ENCODE measurements around the gene ZNF821. TPM values are rescaled to one million over a fixed set of nuclear protein-coding genes. Genes with fewer than 3 reads are reported as not detected.

ZNF821 gene
- total and polyA plus RNA-seq, 2 of the 8 experiments (the other 6 are each of a cell fraction or from before 2014, with no cell fraction given) = 9.5 to 14.1 TPM

DNA sequence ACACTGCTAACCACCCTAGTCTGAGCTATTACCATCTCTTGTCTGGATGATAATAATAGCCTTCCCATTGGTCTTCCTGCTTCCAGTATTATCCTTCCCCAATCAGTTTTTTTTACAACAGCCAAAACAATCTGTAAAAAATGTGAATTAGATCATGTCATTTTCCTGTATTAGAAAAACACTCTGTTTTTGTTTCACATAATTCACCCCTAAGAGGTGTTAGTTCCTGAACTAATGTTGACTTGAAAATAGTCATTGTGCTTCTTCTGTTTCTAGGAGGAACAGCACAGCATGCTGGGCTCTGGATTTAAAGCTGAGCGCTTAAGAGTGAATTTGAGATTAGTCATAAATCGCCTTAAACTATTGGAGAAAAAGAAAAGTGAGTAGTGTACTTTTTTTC lies 31.4 kb upstream of the ZNF821 start:
- no peak overlapping the region for H3K56ac ChIP-seq (replicated peaks; ENCODE audit: insufficient read length, low read depth, low read length)
- H2BK20ac ChIP-seq (ENCODE audit: low read length) = no peak overlapping the region
- H2AK5ac ChIP-seq (ENCODE audit: low read depth, low read length) = no peak overlapping the region
- no peak overlapping the region for H2BK12ac ChIP-seq (ENCODE audit: low read depth, low read length)
- H4K8ac ChIP-seq (ENCODE audit: extremely low read depth, insufficient read depth, low read length) = no peak overlapping the region
- no peak overlapping the region for H3K14ac ChIP-seq (ENCODE audit: insufficient read length)
- H4K5ac ChIP-seq (ENCODE audit: insufficient read length, low read depth, low read length) = no peak overlapping the region
- H3K9ac ChIP-seq (replicated peaks in 1 of 4; ENCODE audit: extremely low read depth in 1 of 4, low read depth in 3 of 4, low read length in 3 of 4) = no peak overlapping the region
- peaks cover 0 to 2% (median 0%) of the 10 kb centered on the region in 4 experiments; a peak in 3 of 7 replicates for H3K4me1 ChIP-seq (replicated peaks in 1 of 4; ENCODE audit: control insufficient read depth in 3 of 4, insufficient read depth in 4 of 4, low read length in 3 of 4)
- no peaks in the 10 kb centered on the region for H3K23me2 ChIP-seq (ENCODE audit: low read depth, low read length)
- no peak overlapping the region for H3K4me2 ChIP-seq (ENCODE audit: insufficient read depth in 1 of 2, low read depth in 2 of 2, low read length in 2 of 2)
- no peak overlapping the region for H2BK120ac ChIP-seq (replicated peaks; ENCODE audit: low read depth, low read length)
- no peak overlapping the region for H3K23ac ChIP-seq (ENCODE audit: insufficient read length)
- peaks cover 15 to 61% (median 29%) of the 10 kb centered on the region in 4 experiments; a peak in 7 of 8 replicates for H3K36me3 ChIP-seq (ENCODE audit: control insufficient read depth in 2 of 4, insufficient read depth in 4 of 4, low read length in 3 of 4)
- FAIRE-seq (no peak), DNase-seq (ENCODE audit: low read depth in 1 of 2, low spot score in 2 of 2) (no peak)
- 93% methylated on average over 2 of the region's 2 CpGs; no CpG with 5 or more reads in 1 of the 2 experiments for WGBS, 2 experiments (ENCODE audit: extremely low coverage in 1 of 2, insufficient coverage in 1 of 2, insufficient read length in 1 of 2, insufficient replicate concordance in 2 of 2, low coverage in 1 of 2, low lambda C conversion rate in 2 of 2, missing lambda C conversion rate in 1 of 2)
- peaks cover 3% of the 10 kb centered on the region for H3K79me1 ChIP-seq (ENCODE audit: low read depth, low read length)
- H4K20me1 ChIP-seq (replicated peaks in 1 of 2; ENCODE audit: control insufficient read depth in 1 of 2, insufficient read depth in 2 of 2, low read length in 2 of 2) = peaks cover 12 to 24% of the 10 kb centered on the region in 2 experiments
- no peaks in the 10 kb centered on the region for H3K9me3 ChIP-seq (ENCODE audit: insufficient read depth in 2 of 2, low read depth in 1 of 2, low read length in 1 of 2)
- H3K18ac ChIP-seq (ENCODE audit: extremely low read depth, low read length) = no peak overlapping the region
- ChIA-PET POLR2A (ENCODE audit: partially characterized antibody) (interaction anchor here (0.6 to 2.1 kb wide), 4 partner anchors 19 to 35 kb away, joined by 3 to 9 read pairs (median 4); partner anchors contain the start of gene IST1), CTCF (ENCODE audit: partially characterized antibody) (interaction anchor here (1.0 kb wide), 1 partner anchor 40 kb away, joined by 3 read pairs; no protein-coding TSS in a partner anchor)
- H3K4ac ChIP-seq (replicated peaks; ENCODE audit: insufficient read length, low read depth, low read length) = no peak overlapping the region
- H3K4me3 ChIP-seq (ENCODE audit: extremely low read depth in 1 of 4, insufficient read depth in 2 of 4, low read depth in 3 of 4, low read length in 4 of 4) = no peak overlapping the region
- no peak overlapping the region for H2BK5ac ChIP-seq (ENCODE audit: low read depth, low read length)
- H4K91ac ChIP-seq (replicated peaks; ENCODE audit: insufficient read length, low read length) = no peak overlapping the region
- no peaks in the 10 kb centered on the region for H3K27me3 ChIP-seq (replicated peaks in 1 of 4; ENCODE audit: control insufficient read depth in 3 of 4, extremely low read depth in 1 of 4, insufficient read depth in 3 of 4, low read length in 3 of 4)
- H2AFZ ChIP-seq (ENCODE audit: low read length) = no peak overlapping the region
- H3K79me2 ChIP-seq (ENCODE audit: control insufficient read depth in 1 of 2, insufficient read depth in 2 of 2, low read length in 2 of 2) = peaks cover 40 to 100% of the 10 kb centered on the region in 2 experiments
- no peak overlapping the region for H3K27ac ChIP-seq (ENCODE audit: low read depth, low read length)
- no peak overlapping the region for H2BK15ac ChIP-seq (ENCODE audit: low read length)
- no peak for TF ChIP-seq GTF2F1 (IDR thresholded peaks at IDR 0.05; ENCODE audit: borderline replicate concordance, low read depth, low read length)
- TF ChIP-seq RXRA (IDR thresholded peaks at IDR 0.05; ENCODE audit: insufficient read depth, low read depth, low read length) = no peak
- no peak for TF ChIP-seq BCL11A (IDR thresholded peaks at IDR 0.05; ENCODE audit: low read depth in 2 of 2, low read length in 2 of 2)
- no peak for TF ChIP-seq POLR2A (IDR thresholded peaks at IDR 0.05; ENCODE audit: control extremely low read depth in 1 of 2, low read depth in 2 of 2, low read length in 2 of 2)
- no peak for TF ChIP-seq CBX8 (IDR thresholded peaks at IDR 0.05; ENCODE audit: borderline replicate concordance, low read depth, low read length)
- TF ChIP-seq ZNF274 (IDR thresholded peaks at IDR 0.05; ENCODE audit: borderline replicate concordance, extremely low read depth, low read length) = no peak
- TF ChIP-seq KDM4A (IDR thresholded peaks at IDR 0.05; ENCODE audit: low read depth, low read length, severe bottlenecking) = no peak
- no peak for TF ChIP-seq SUZ12 (IDR thresholded peaks at IDR 0.05; ENCODE audit: low read length)
- no peak for TF ChIP-seq SP4 (IDR thresholded peaks at IDR 0.05; ENCODE audit: low read length)
- TF ChIP-seq RNF2 (IDR thresholded peaks at IDR 0.05; ENCODE audit: borderline replicate concordance, low read depth, low read length, missing control alignments, poor library complexity, severe bottlenecking) = no peak
- TF ChIP-seq SRF (IDR thresholded peaks at IDR 0.05; ENCODE audit: low read depth, low read length) = no peak
- no peak for TF ChIP-seq CREB1 (IDR thresholded peaks at IDR 0.05)
- TF ChIP-seq POLR2AphosphoS5 (IDR thresholded peaks at IDR 0.05; ENCODE audit: low read depth, low read length) = no peak
